Lung (tissue), 12 donors: ENCODE results near the gene HNRNPC. TPM values are rescaled to one million over a fixed set of nuclear protein-coding genes. Genes with fewer than 3 reads are reported as not detected.
A peak's percentile ranks its signal among the peaks of the same experiment; 100 is the strongest.
"Not testable (repeated sequence)": the region's sequence is repeated elsewhere in the genome, so short reads cannot be mapped to it uniquely, and the experiment has no call there.

ENCODE experiments used
- ATAC-seq: fragments of 200-7000 bp; cut with Tn5 transposase; one replicate; pipeline ENCODE4 v1.9.1; 2020; ENCODE audit warnings: moderate number of reproducible peaks; ENCODE audit not compliant: insufficient read depth, low FRiP score
- DNase-seq, 3 donors: peaks; one replicate each; pipeline ENCODE4 v3.0.0-alpha.2; 2013 to 2017
- H3K27ac ChIP-seq, 2 donors: one replicate each; pipeline ENCODE4 v1.5.1; 2013; ENCODE audit warnings: mild to moderate bottlenecking in 2 of 2, moderate library complexity in 2 of 2, control low read depth in 1 of 2, inconsistent platforms in 1 of 2, low read depth in 1 of 2, low read length in 1 of 2
- H3K27me3 ChIP-seq, 3 donors: one replicate each; pipeline ENCODE4 v1.5.1; 2013; ENCODE audit warnings: low read length in 2 of 3; ENCODE audit not compliant: control insufficient read depth in 3 of 3, insufficient read depth in 3 of 3
- H3K36me3 ChIP-seq, 4 donors: one replicate each; pipeline ENCODE4 v1.5.1; 2013; ENCODE audit warnings: low read length in 4 of 4, mild to moderate bottlenecking in 1 of 4, moderate library complexity in 1 of 4; ENCODE audit not compliant: control insufficient read depth in 4 of 4, insufficient read depth in 4 of 4
- H3K4me1 ChIP-seq, 5 donors: one replicate each; pipeline ENCODE4 v1.5.1; 2013; ENCODE audit warnings: low read length in 5 of 5, mild to moderate bottlenecking in 2 of 5, moderate library complexity in 1 of 5; ENCODE audit not compliant: control insufficient read depth in 5 of 5, insufficient read depth in 5 of 5
- H3K4me3 ChIP-seq: one replicate; pipeline ENCODE4 v1.5.1; 2013; ENCODE audit warnings: mild to moderate bottlenecking, control low read depth, moderate library complexity
- H3K9ac ChIP-seq, 2 donors: one replicate each; pipeline ENCODE4 v1.5.1; 2013; ENCODE audit warnings: low read length in 2 of 2, control low read depth in 1 of 2; ENCODE audit not compliant: insufficient read depth in 1 of 2
- H3K9me3 ChIP-seq, 4 donors: one replicate each; pipeline ENCODE4 v1.5.1; 2013; ENCODE audit warnings: low read length in 3 of 4, mild to moderate bottlenecking in 1 of 4, moderate library complexity in 1 of 4; ENCODE audit not compliant: control insufficient read depth in 4 of 4, insufficient read depth in 3 of 4
- CTCF ChIP-seq: IDR thresholded peaks from 2 replicates; pipeline ENCODE4 v1.5.1; 2012; ENCODE audit warnings: mild to moderate bottlenecking; ENCODE audit errors: control extremely low read depth, extremely low read depth
- WGBS, 2 donors: extraction: QIAGEN DNeasy Blood & Tissue Kit; methylation state at CpG; one replicate each; pipeline ENCODE4 v1.1.7; 2013; 5-methylcytosine and 5-hydroxymethylcytosine counted together
- polyA plus RNA-seq, 2 donors: library from polyadenylated mRNA; stranded (reverse); fragments of 200-250 nt; gene quantifications; one replicate each; pipeline ENCODE4 v1.2.1, GENCODE V29; 2013
- total RNA-seq, 2 donors: library from RNA; depleted of rRNA in 1 of 2; stranded (reverse); fragments of >200 nt in 1 of 2; gene quantifications; one replicate each; pipeline ENCODE4 v1.2.1, GENCODE V29; 2014 to 2021
- donor health status: control.
- donor health status: control.
- donor health status: Bipolar disorder and iron deficiency.
- donor health status: healthy.
- donor health status: DM: yes; HTN: yes; CAD: no.

Gene HNRNPC
- total and polyA plus RNA-seq, 4 donors = 302 to 589 (median 542) TPM

- H3K4me1 ChIP-seq = peaks cover 0 to 7% (median 0%) of the 10 kb centered on the region in 5 donors
- peaks cover 0 to 4% (median 0%) of the 10 kb centered on the region in 4 donors for H3K9me3 ChIP-seq
- H3K9ac ChIP-seq = no peak overlapping the region
- 64 to 84% methylated on average over 4 of the region's 4 CpGs for WGBS, 2 donors
- H3K36me3 ChIP-seq = no peaks in the 10 kb centered on the region
- no peak overlapping the region for H3K27ac ChIP-seq
- ATAC-seq (no peak), DNase-seq (peak; percentile 43 to 74 (median 65))
- H3K4me3 ChIP-seq = no peak overlapping the region
- H3K27me3 ChIP-seq = no peaks in the 10 kb centered on the region
- no peak for TF ChIP-seq CTCF
Observed at GRCh38 chr14:21169573-21169972, 99.7 kb downstream of the HNRNPC start.

- DNase-seq (no peak), ATAC-seq (no peak)
- WGBS, 2 donors = 89 to 93% methylated on average over 8 of the region's 8 CpGs
- TF ChIP-seq CTCF = no peak
- Histone ChIP-seq H3K4me1 (peaks cover 0 to 16% (median 0%) of the 10 kb centered on the region in 5 donors), H3K9me3 (peaks cover 0 to 4% (median 0%) of the 10 kb centered on the region in 4 donors), H3K4me3 (no peak overlapping the region), H3K36me3 (no peaks in the 10 kb centered on the region), H3K27me3 (no peaks in the 10 kb centered on the region), H3K27ac (no peak overlapping the region), H3K9ac (no peak overlapping the region)
Observed at GRCh38 chr14:21168055-21168454, 101.2 kb downstream of the HNRNPC start.

GRCh38 chr14:21165670-21166069, 103.6 kb downstream of the HNRNPC start:
- not testable (repeated sequence) for H3K27me3 ChIP-seq, H3K36me3 ChIP-seq, H3K27ac ChIP-seq, H3K9ac ChIP-seq, H3K9me3 ChIP-seq, ATAC-seq, H3K4me3 ChIP-seq
- peak in 1 of 3 donors; percentile 12 for DNase-seq
- WGBS, 2 donors = 76 to 82% methylated on average over 1 of the region's 1 CpG
- H3K4me1 ChIP-seq = peaks cover 0 to 18% (median 0%) of the 10 kb centered on the region in 5 donors

- not testable (repeated sequence) for H3K27ac ChIP-seq, H3K36me3 ChIP-seq, H3K9ac ChIP-seq, H3K9me3 ChIP-seq, ATAC-seq, H3K27me3 ChIP-seq, H3K4me3 ChIP-seq
- peaks cover 0 to 18% (median 0%) of the 10 kb centered on the region in 5 donors for H3K4me1 ChIP-seq
- peak in 2 of 3 donors; percentile 5 to 14 for DNase-seq
- 59 to 66% methylated on average over 7 of the region's 7 CpGs for WGBS, 2 donors
Observed at GRCh38 chr14:21165002-21165605, 104.1 kb downstream of the HNRNPC start.
